ENCODE data around the gene SYNE1.

SYNE1 gene

GRCh38 chr6:152195896-152196295 lies 441.3 kb downstream of the SYNE1 start:
- in situ Hi-C loops (cut with HindIII; ENCODE audit: low sequenced_read_pairs): no loop called here
- no peak overlapping the region for H3K4me3 ChIP-seq (ENCODE audit: low read depth, low read length)
- TF ChIP-seq CTCF (IDR thresholded peaks at IDR 0.05; ENCODE audit: low read depth, low read length, missing control alignments): no peak
- no peak for DNase-seq (ENCODE audit: low read depth)

- H3K4me3 ChIP-seq (ENCODE audit: low read depth, low read length): no peak overlapping the region
- DNase-seq (ENCODE audit: low read depth): no peak
- no peak for TF ChIP-seq CTCF (IDR thresholded peaks at IDR 0.05; ENCODE audit: low read depth, low read length, missing control alignments)
- in situ Hi-C loops (cut with HindIII; ENCODE audit: low sequenced_read_pairs): no loop called here
These were observed 447.4 kb downstream of the SYNE1 start for GRCh38 chr6:152189736-152190135.

- in situ Hi-C loops (cut with HindIII; ENCODE audit: low sequenced_read_pairs): no loop called here
- no peak overlapping the region for H3K4me3 ChIP-seq (ENCODE audit: low read depth, low read length)
- DNase-seq (ENCODE audit: low read depth): no peak
- TF ChIP-seq CTCF (IDR thresholded peaks at IDR 0.05; ENCODE audit: low read depth, low read length, missing control alignments): no peak
These were observed 449.2 kb downstream of the SYNE1 start for GRCh38 chr6:152188011-152188410.

DNA sequence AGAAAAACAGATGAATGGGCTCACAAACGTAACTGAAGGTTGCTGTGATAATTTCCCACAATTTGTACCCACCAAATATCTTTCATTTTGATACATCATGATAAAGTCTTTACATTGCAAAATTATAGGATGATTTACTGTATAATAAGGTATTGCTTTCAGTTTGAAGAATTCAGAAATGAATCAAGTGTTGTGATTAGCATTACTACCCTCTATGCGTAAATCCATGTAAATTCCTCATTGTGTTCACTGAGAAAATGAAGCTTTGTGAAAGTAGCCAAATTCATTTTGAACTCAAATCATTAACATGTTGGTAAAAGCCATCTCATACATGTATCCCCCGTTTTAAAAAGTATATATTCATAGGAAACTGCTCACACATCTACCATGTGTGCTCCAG lies 450.3 kb downstream of the SYNE1 start:
- no peak for DNase-seq (ENCODE audit: low read depth)
- no peak for TF ChIP-seq CTCF (IDR thresholded peaks at IDR 0.05; ENCODE audit: low read depth, low read length, missing control alignments)
- in situ Hi-C loops (cut with HindIII; ENCODE audit: low sequenced_read_pairs): no loop called here
- H3K4me3 ChIP-seq (ENCODE audit: low read depth, low read length): no peak overlapping the region

- in situ Hi-C loops (cut with HindIII; ENCODE audit: low sequenced_read_pairs): no loop called here
- TF ChIP-seq CTCF (IDR thresholded peaks at IDR 0.05; ENCODE audit: low read depth, low read length, missing control alignments): no peak
- no peak overlapping the region for H3K4me3 ChIP-seq (ENCODE audit: low read depth, low read length)
- no peak for DNase-seq (ENCODE audit: low read depth)
These were observed 452.1 kb downstream of the SYNE1 start for GRCh38 chr6:152184917-152185574.

GRCh38 chr6:152184573-152184916 lies 452.6 kb downstream of the SYNE1 start:
- H3K4me3 ChIP-seq (ENCODE audit: low read depth, low read length): no peak overlapping the region
- TF ChIP-seq CTCF (IDR thresholded peaks at IDR 0.05; ENCODE audit: low read depth, low read length, missing control alignments): no peak
- no peak for DNase-seq (ENCODE audit: low read depth)
- in situ Hi-C loops (cut with HindIII; ENCODE audit: low sequenced_read_pairs): no loop called here
